ENCODE results near the gene ZNF664.
A peak's percentile ranks its signal among the peaks of the same experiment; 100 is the strongest.

ZNF664 gene

DNA sequence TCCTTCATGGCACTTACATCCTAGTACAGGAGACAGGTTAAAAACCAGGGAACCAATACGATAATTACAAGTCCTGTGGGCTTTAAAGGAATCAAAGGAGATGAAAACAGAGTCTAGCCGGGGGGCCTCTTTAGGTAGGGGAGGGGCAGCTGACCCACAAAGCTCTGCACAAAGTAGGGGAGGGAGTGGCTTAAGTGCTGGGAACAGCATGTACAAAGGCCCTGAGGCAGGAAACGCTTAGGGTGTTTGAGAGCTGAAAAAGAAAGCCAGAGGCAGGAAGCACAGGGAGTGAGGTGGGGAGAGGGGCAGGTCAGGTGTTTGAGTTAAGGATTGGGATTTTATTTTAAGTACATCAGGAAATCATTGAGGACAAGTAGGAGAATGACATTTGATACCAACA, 37.7 kb downstream of the ZNF664 start:
- no peak for DNase-seq (ENCODE audit: low spot score)

DNA sequence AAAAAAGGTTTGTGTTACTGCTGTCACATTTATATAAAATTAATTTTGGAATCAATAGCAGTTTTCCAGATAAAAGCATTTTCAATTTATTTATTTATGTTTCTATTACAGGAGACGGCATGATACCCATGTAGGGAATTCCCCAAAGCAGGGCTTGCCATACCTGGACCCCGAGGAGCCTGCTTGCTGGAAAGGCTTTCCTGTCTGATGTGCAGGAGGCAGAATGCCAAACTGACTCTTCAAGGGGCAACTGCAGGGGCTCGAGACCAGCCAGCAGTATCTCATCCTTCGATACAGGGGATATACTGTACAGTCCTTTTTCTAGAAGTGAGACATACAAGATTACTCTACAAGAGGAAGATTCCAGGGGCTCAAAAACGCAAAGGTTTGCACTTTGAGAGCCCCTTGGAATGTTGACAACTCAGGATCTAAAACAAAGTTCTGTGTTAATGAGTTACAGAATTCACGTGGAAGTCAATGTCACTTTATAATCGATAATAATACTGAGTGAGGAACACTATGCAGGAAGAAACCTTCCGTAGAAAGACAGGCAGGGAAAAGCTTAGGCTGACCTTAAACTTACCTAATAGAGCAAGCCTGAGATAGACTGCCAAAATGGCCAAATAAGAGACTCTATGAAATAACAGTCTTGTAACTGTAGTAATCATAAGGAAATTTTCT, 38.6 kb downstream of the ZNF664 start:
- DNase-seq (ENCODE audit: low spot score): no peak

DNA sequence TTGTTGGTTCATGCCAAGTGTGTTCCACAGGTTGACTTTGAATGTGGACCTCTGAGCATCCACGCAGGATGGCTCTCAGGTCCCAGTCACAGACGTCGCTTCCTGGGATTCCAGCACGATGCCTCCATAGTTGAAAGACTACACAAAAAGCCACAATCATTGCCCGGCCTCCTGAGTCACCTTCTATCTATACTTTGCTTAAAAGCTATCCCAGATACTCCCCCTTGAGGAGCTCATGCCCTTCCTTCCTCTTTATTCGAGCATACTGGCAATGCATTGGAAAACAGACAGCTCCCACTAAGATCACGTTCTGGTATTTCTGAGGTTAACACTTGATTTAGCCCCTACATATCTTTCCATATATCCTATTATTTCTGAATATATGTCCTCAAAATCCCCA, 40.1 kb downstream of the ZNF664 start:
- DNase-seq (ENCODE audit: low spot score): no peak

DNA sequence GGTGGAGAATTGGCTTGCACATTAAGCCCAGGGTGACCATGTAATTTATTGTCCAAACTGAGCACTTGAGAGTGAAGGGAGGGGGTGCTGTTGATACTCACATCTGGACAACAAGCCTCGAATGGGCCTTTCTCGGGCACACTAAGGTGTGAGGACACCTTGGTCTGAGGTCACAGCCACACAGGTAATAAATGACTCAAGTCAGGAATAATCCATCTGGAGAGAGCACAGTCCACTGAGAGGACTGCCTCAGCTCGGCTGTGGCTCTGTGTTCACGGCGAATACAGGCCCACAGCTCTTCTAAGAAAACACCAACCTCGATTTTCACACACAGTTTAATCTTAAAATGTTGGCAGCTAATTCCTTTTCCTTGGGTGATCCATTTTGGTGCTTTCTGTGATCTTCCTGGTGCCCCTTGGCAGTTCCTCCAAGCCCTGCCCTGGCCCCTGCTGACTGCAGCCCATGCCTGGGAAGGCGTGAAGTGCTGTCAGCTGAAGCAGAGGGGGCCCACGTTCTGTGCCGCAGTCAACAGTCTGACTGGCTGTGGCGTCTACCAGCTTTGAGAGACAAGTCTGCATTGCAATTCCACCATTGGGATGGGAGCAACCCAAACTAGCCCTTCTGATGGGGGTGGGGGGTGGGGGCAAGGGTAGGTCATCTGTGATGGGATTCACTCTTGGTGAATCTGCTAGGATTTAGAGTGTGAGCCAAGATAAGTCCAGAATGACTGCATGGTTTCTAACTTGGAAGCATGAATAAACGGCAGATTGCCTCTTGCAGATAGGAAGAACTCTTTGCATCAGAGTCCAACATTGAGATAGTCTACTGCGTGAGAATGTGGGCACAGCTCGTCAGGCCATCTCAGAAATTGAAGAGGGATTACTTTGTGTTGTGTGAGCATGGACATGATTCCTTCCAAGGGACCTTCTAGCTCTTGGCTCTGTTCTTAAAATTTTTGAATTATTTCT, 42.8 kb downstream of the ZNF664 start:
- DNase-seq (ENCODE audit: low spot score): no peak

DNA sequence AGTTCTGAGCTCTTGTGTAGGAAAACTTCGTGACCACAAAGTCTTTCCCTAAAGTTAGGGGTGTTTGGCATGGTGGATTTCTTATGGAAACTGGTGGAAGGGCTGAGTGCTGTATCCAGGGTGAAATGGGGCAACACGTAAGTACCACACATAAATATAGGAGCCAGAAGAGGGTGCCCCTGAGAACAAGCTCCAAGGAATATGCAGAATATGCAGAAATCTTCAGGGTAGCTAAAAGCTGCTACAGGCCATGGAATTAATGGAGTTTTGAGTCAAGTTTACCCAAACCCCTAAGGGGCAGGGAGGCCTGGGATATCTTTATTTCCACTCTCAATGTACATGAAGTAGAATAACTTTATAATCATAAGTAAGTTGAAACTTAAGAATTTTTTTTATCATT, 44.0 kb downstream of the ZNF664 start:
- DNase-seq (ENCODE audit: low spot score): no peak

DNA sequence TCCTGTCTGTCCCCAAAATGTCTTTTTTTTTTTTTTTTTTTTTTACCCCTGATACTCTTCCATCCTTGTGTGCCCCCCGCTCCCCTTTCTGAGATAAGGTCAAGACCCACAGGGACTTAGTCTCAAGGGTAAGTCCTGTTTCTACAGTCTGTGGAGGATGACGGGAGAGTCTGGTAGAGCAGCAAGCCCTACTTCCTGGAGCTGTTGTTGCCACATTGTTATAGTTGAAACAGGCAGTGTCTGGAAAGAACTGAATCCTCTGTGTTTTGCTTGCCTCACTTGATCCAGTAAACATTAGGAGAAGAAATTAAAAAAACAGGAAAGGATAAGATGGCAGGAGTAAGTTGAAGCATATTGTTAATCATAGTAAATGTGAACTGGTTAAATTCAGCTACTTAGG, 45.5 kb downstream of the ZNF664 start:
- no peak for DNase-seq (ENCODE audit: low spot score)

DNA sequence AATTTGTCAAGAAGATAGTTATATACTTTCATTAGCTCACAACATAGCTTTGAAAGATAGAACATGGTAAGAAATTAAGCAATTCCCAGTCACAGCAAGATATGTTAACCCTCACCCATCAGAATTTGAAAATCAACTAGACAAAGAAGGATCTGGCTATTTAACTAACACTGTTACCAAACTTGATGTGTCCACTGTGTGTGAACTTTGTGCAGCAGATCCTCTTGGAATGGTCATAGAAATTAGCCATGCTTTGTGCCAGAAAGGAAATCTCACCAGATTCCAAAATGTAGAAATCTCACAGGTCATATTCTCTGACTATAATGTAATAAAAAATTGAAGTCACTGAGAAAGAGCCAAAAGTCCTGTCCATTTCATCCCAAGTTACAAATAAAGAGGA, 46.1 kb downstream of the ZNF664 start:
- no peak for DNase-seq (ENCODE audit: low spot score)

DNA sequence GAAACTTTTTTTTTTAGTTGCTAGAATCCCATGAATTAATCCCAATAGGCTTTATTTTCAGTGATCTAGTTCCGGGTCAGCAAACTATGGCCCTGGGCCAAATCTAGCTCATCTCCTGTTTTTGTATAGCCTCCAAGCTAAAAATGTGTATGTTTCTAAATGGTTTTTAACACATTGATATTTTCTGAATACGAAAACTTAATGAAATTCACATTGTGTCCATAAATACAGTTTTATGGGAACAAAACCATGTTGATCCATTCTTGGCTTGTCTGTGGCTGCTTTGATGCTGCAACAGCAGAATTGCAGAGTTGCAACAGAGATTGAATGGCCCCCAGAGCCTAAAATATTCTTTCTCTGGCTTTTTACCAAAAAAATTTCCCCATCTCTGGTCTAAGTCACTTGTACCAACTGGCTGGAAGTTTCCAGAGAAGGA, 47.5 kb downstream of the ZNF664 start:
- no peak for DNase-seq (ENCODE audit: low spot score)

- no peak for DNase-seq (ENCODE audit: low spot score)
These were observed 48.0 kb downstream of the ZNF664 start for GRCh38 chr12:124021007-124021406.

- DNase-seq (ENCODE audit: low spot score): no peak
These were observed 49.1 kb downstream of the ZNF664 start for GRCh38 chr12:124022161-124022560.

GRCh38 chr12:124024263-124024678, 51.3 kb downstream of the ZNF664 start:
- DNase-seq (ENCODE audit: low spot score): no peak

DNA sequence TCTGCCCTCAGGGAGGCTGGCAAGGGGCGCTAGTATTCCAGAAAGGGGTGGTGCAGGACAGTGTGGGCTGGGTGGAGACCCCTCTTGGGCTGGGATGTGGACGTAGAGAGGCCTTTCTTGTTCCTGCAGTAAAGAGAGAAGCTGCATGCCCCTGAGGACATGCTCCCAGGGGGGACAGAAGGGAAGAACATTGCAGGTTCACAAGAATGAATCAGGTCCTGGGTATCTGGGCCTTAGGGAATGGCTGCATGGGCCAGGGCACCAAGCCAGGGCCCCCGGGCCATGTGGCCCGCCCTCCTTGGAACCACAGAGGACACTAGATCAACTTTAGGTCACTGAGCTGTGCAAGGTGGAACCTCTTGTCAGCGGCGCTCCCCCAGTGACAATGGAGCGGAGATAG, 51.8 kb downstream of the ZNF664 start:
- DNase-seq (ENCODE audit: low spot score): no peak

- DNase-seq (ENCODE audit: low spot score): no peak
These were observed 52.6 kb downstream of the ZNF664 start for GRCh38 chr12:124025661-124026060.

DNA sequence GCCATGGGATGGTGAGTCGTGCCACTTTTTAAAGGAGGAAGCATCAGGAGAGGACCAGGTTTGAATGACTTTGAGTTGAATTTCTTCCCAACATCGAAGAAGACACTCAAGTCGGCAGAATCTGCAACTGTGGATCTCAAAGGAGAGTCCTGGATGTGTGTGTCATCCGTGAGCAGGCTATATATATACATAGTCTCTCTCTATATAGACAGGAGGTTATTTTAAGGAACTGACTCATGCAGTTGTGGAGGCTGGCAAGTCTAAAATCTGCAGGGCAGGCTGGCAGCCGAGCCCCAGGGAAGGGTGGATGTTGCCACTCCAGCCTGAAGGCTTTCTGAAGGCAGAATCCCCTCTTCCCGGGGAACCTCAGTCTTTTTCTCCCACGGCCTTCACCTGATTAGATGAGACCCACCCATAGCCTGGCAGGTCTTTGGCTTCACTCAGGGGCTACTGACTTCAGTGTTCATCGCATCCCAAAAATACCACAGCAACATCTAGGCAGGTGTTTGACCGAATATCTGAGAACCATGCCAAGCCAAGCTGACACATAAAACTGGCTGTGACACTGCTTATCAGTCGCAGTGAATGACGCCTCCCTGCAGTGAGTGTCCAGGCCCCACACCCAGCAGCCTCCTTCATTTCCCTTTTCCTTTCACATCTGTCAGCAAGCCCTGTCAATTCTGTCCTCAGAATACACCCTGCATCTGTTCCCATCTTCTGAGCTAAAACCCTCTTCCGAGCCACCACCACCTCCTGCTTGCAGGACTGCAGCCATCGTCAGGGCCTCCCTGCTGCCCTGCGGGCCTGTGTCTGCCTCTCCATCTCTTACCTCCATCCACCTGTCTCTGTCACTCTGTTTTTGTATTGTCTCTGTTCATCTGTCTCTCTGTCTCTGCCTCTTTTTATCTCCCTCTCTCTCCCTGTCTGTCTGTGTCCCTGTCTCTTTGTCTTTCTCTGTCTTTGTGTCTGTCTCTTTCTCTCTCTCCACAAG, 54.0 kb downstream of the ZNF664 start:
- DNase-seq (ENCODE audit: low spot score): no peak

DNA sequence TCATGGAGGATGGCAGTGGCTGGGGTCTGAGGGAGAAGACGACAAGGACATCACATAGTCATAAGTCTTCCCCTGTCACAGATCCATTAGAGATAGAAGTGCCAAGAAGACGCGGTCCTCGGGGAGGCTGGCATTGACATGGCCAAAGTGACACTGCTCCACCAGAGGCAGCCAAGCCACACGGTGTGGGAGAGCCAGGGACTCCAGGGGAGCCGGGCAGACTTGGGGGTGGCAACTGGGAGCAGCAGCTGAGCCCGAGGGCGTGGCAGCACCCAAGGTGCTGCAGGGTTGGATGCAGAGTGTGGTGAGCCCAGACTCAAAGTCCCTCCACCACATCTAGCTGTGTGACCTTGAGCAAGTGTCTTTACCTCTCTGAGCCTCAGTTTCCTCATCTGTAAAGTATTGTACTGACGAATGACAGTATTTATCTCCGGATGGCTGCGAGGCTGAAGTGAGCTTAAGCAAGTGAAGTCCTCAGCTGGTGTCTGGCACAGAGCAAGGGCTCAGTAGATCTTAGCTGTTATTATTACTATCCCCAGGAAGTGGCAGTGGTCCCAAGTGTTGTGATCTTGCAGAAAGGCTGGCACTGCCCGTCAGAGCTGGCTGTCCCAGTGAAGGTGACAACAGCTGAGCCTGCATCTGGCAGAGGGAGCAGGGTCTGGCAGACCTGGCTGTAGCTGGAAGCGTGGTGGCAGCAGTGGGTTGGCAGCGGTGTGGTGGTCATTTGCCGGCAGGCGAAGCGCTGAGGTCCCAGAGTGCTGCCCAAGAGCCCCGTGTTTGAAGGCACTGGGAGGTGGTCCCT, 54.9 kb downstream of the ZNF664 start:
- DNase-seq (ENCODE audit: low spot score): no peak

DNA sequence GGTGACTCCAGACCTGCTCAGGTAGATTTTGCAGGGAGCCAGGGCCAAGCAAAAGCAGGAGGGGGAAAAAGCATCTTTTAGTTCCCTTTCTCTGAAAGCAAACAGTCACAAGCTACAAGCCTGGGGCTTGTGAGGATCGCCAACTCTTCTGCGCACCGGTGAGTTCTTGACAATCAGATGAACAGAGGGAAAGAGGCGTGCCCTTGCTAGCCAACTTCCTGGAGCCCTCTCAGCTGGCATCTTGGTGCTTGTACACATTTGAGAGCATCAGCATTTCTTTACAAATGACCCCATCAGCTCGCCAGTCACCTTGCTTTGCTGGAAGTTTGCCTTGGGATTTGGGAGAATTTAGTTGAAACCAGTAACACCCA, 55.5 kb downstream of the ZNF664 start:
- no peak for DNase-seq (ENCODE audit: low spot score)

GRCh38 chr12:124030008-124030407, 57.0 kb downstream of the ZNF664 start:
- DNase-seq (ENCODE audit: low spot score): no peak

DNA sequence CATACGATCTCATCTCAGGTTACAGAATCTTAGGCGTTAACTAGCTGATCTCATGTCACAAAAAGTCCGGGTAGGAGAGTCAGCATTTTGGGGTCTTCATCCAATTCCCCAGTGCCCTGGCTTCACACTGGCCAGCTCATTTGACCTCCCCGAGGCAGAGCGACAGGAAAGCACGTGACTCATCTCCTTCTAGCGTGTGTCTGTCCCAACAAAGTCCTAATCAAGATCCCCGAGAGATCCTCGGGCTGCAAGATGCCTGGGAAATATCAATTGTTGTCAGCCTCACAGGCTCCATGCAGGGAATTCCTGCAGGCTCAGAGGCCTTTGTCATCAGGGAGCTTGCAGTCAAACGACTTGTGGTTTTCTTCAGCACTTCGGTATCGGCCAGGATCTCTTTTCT, 57.5 kb downstream of the ZNF664 start:
- DNase-seq (ENCODE audit: low spot score): no peak

- DNase-seq (ENCODE audit: low spot score): no peak
These were observed 58.0 kb downstream of the ZNF664 start for GRCh38 chr12:124031058-124031457.

- peak; percentile 13 for DNase-seq (ENCODE audit: low spot score)
These were observed 59.4 kb downstream of the ZNF664 start for GRCh38 chr12:124032265-124032886.

- no peak for DNase-seq (ENCODE audit: low spot score)
These were observed 60.8 kb downstream of the ZNF664 start for GRCh38 chr12:124033859-124034258.
